B cell (primary cell): ENCODE results near the gene PCBP3. TPM values are rescaled to one million over a fixed set of nuclear protein-coding genes. Genes with fewer than 3 reads are reported as not detected.

Experiments used
- ATAC-seq: fragments of 200-7000 bp; cut with Tn5 transposase; one replicate; pipeline ENCODE4 v1.10.0; 2021; ENCODE audit warnings: low read depth, mild to moderate bottlenecking, moderate number of reproducible peaks, moderate library complexity
- CTCF ChIA-PET: fragments of 350-600 bp; sonication (Branson Sonifier 250); formaldehyde crosslinking; loops from one replicate; lab custom pipeline; 2021; ENCODE audit warnings: antibody characterized with exemption, inconsistent platforms; lab: Charles Lee
- POLR2A ChIA-PET: fragments of 350-600 bp; sonication (Branson Sonifier 250); formaldehyde crosslinking; loops from one replicate; lab custom pipeline; 2021; ENCODE audit warnings: antibody characterized with exemption; lab: Charles Lee
- DNase-seq: peaks from one replicate; pipeline ENCODE4 v3.0.0; 2013
- H2AFZ ChIP-seq: 2 replicates; pipeline ENCODE4 v1.6.1; 2012; ENCODE audit warnings: mild to moderate bottlenecking, low read depth, low read length; ENCODE audit not compliant: insufficient read depth, poor library complexity, severe bottlenecking
- H3K27ac ChIP-seq, 2 donors: 1 replicate in 1 of 2; 2 replicates in 1 of 2; pipeline ENCODE4 v1.5.1; 2012 to 2013; ENCODE audit warnings: low read length in 2 of 2, mild to moderate bottlenecking in 2 of 2, moderate library complexity in 1 of 2
- H3K27me3 ChIP-seq, 4 experiments: fragments of 200-600 bp in 1 of 4; sonication (generic) in 1 of 4; replicated peaks in 1 of 4; 1 replicate in 2 of 4; 2 replicates in 2 of 4; pipeline versions ENCODE4 v1.6.1 to v1.7.0; 2013 to 2016; ENCODE audit warnings: low read length in 3 of 4, mild to moderate bottlenecking in 2 of 4, mixed read lengths in 1 of 4, moderate library complexity in 1 of 4; ENCODE audit not compliant: insufficient read depth in 4 of 4, control insufficient read depth in 3 of 4; ENCODE audit errors: control extremely low read depth in 1 of 4
- H3K36me3 ChIP-seq, 2 experiments: replicated peaks in 1 of 2; 1 replicate in 1 of 2; 2 replicates in 1 of 2; pipeline versions ENCODE4 v1.6.1 to v1.7.1; 2013; ENCODE audit warnings: low read length in 1 of 2; ENCODE audit not compliant: insufficient read depth in 2 of 2, control insufficient read depth in 1 of 2; ENCODE audit errors: control extremely low read depth in 1 of 2, extremely low read depth in 1 of 2
- H3K4me1 ChIP-seq, 2 donors: fragments of 200-600 bp in 1 of 2; sonication (generic) in 1 of 2; 1 replicate in 1 of 2; 2 replicates in 1 of 2; pipeline versions ENCODE4 v1.5.1 to v1.6.1; 2013 to 2017; ENCODE audit warnings: low read length in 2 of 2; ENCODE audit not compliant: control insufficient read depth in 2 of 2, insufficient read depth in 2 of 2
- H3K4me2 ChIP-seq: replicated peaks from 2 replicates; pipeline ENCODE3; 2012; ENCODE audit warnings: mild to moderate bottlenecking, low read depth, low read length; ENCODE audit not compliant: poor library complexity, severe bottlenecking
- H3K4me3 ChIP-seq, 5 experiments: fragments of 200-600 bp in 1 of 5; sonication (generic) in 1 of 5; 1 replicate in 3 of 5; 2 replicates in 2 of 5; pipeline versions ENCODE4 v1.5.1 to v1.7.0; 2011 to 2016; ENCODE audit warnings: low read length in 4 of 5, mild to moderate bottlenecking in 4 of 5, low read depth in 2 of 5, control low read depth in 1 of 5, moderate library complexity in 1 of 5; ENCODE audit not compliant: insufficient read depth in 1 of 5; ENCODE audit errors: control extremely low read depth in 1 of 5, extremely low read depth in 1 of 5
- H3K79me2 ChIP-seq: fragments of 200-600 bp; sonication (generic); one replicate; pipeline ENCODE4 v1.6.0; 2016; ENCODE audit warnings: low read length; ENCODE audit not compliant: control insufficient read depth, insufficient read depth
- H3K9ac ChIP-seq: fragments of 200-600 bp; sonication (generic); 2 replicates; pipeline ENCODE4 v1.6.1; 2017; ENCODE audit warnings: mild to moderate bottlenecking, low read length, moderate library complexity
- H3K9me3 ChIP-seq, 3 donors: one replicate each; pipeline versions ENCODE4 v1.6.1 to v1.7.1; 2013; ENCODE audit warnings: low read length in 2 of 3; ENCODE audit not compliant: control insufficient read depth in 2 of 3, insufficient read depth in 1 of 3; ENCODE audit errors: control extremely low read depth in 1 of 3
- H4K20me1 ChIP-seq: 2 replicates; pipeline ENCODE4 v1.6.0; 2012; ENCODE audit warnings: mild to moderate bottlenecking, low read length; ENCODE audit not compliant: insufficient read depth, control insufficient read depth, poor library complexity, severe bottlenecking
- H3K27ac Mint-ChIP-seq: one replicate; pipeline ENCODE4 v1.8.0; 2021; ENCODE audit warnings: mixed read lengths
- H3K27me3 Mint-ChIP-seq: one replicate; pipeline ENCODE4 v1.8.0; 2021; ENCODE audit warnings: mixed read lengths
- H3K4me1 Mint-ChIP-seq: one replicate; pipeline ENCODE4 v1.8.0; 2021; ENCODE audit warnings: mixed read lengths
- H3K4me3 Mint-ChIP-seq: one replicate; pipeline ENCODE4 v1.8.0; 2021; ENCODE audit warnings: mixed read lengths
- H3K9me3 Mint-ChIP-seq: one replicate; pipeline ENCODE4 v1.8.0; 2022; ENCODE audit warnings: mixed read lengths; ENCODE audit not compliant: insufficient read depth
- EZH2 ChIP-seq: IDR thresholded peaks from 2 replicates; pipeline ENCODE4 v1.6.1; 2012; ENCODE audit warnings: borderline replicate concordance, low read depth, mild to moderate bottlenecking, moderate library complexity, low read length; ENCODE audit not compliant: insufficient read depth, poor library complexity, severe bottlenecking
- WGBS: methylation state at CpG from one replicate; pipeline ENCODE4 v1.1.5; 2013; ENCODE audit warnings: missing lambda C conversion rate; ENCODE audit not compliant: insufficient coverage; 5-methylcytosine and 5-hydroxymethylcytosine counted together
- intact Hi-C: fragments of 100-400 bp; cut with micrococcal nuclease; formaldehyde crosslinking; loops from one replicate; pipeline ENCODE4 v1.10.0; 2022
- polyA plus RNA-seq: library from polyadenylated mRNA; depleted of rRNA; stranded (reverse); fragments of >200 nt; gene quantifications from 2 replicates; pipeline ENCODE4 v1.2.3, GENCODE V29; 2012
- total RNA-seq, 2 donors: library from RNA; stranded (reverse); fragments of 120-200 nt in 1 of 2; gene quantifications; 1 replicate in 1 of 2; 2 replicates in 1 of 2; pipeline versions ENCODE4 v1.2.3 to v1.2.4, GENCODE V29; 2013 to 2022
- TF ChIP-seq, protein P1 (sequence below): fragments of 200-600 bp; IDR thresholded peaks from one replicate; pipeline ENCODE4 v1.8.0; 2022; ENCODE audit warnings: antibody characterized with exemption, mild to moderate bottlenecking

Gene PCBP3
- total and polyA plus RNA-seq, 2 donors (not counting 1 experiment from before 2014, with no cell fraction given): 0.45 to 2.7 TPM

DNA sequence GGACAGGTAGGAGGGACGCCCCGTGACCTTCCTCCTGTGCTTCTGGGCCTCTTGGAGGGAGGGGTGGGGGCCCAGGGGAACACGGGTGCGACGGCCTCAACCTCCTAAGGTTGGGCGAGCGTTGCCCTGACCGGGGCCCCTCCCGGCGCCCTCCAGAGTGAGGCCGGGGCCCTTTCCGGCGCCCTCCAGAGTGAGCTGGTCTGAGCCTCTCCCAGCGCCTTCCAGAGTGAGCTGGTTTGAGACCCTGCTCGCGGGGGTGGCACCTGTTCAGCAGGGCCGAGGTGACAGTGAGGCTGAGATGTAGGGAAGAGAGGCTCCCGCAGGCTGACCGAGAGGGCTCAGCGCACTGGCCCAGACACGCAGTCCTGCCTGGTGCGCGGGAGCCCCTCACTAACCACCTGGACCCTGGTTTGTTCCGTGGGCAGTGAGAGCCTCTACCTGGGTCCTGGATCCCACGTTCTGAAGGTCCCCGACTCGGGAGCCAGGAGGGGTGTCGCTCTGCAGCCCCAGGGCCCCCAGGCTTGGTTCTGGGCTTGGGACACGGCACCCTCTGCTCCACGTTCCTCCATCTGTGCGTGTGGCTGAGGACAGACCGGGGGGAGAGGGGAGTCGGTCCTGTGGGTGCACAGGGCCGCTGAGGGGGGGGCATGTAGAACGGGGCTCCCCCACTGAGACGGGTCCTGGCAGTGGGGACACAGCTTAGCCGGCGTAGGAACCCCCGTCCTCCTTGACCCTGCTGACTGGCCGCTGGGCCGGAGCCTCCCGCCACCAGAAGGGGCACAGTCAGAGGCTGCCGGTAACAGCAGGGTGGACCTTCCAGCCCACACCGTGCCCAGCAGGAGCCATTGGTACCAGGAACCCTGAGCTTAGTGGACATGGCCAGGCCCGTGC lies 339.5 kb downstream of the PCBP3 start:
- ATAC-seq: no peak
- Histone ChIP-seq H3K9me3 (peaks cover 0 to 15% (median 0%) of the 10 kb centered on the region in 3 donors), H3K27me3 (peaks cover 0 to 45% (median 10%) of the 10 kb centered on the region in 4 experiments), H2AFZ (peak overlapping the region; percentile 65), H3K36me3 (no peaks in the 10 kb centered on the region), H4K20me1 (no peaks in the 10 kb centered on the region), H3K4me2 (peak overlapping the region; percentile 84), H3K9ac (no peak overlapping the region), H3K27ac (no peak overlapping the region), H3K4me3 (no peak overlapping the region), H3K4me1 (peaks cover 19 to 20% of the 10 kb centered on the region in 2 donors), H3K79me2 (no peaks in the 10 kb centered on the region)
- DNase-seq: no peak
- TF ChIP-seq, protein P1, sequence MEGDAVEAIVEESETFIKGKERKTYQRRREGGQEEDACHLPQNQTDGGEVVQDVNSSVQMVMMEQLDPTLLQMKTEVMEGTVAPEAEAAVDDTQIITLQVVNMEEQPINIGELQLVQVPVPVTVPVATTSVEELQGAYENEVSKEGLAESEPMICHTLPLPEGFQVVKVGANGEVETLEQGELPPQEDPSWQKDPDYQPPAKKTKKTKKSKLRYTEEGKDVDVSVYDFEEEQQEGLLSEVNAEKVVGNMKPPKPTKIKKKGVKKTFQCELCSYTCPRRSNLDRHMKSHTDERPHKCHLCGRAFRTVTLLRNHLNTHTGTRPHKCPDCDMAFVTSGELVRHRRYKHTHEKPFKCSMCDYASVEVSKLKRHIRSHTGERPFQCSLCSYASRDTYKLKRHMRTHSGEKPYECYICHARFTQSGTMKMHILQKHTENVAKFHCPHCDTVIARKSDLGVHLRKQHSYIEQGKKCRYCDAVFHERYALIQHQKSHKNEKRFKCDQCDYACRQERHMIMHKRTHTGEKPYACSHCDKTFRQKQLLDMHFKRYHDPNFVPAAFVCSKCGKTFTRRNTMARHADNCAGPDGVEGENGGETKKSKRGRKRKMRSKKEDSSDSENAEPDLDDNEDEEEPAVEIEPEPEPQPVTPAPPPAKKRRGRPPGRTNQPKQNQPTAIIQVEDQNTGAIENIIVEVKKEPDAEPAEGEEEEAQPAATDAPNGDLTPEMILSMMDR: no peak
- TF ChIP-seq EZH2: no peak
- WGBS: 73% methylated on average over 44 of the region's 45 CpGs
- POLR2A ChIA-PET: no interaction called here
- Mint-ChIP-seq H3K4me3 (peak overlapping the region; percentile 60), H3K27me3 (peaks cover 14% of the 10 kb centered on the region), H3K4me1 (peaks cover 4% of the 10 kb centered on the region), H3K27ac (no peak overlapping the region), H3K9me3 (no peaks in the 10 kb centered on the region)
- CTCF ChIA-PET: no interaction called here
- intact Hi-C loops: no loop called here

DNA sequence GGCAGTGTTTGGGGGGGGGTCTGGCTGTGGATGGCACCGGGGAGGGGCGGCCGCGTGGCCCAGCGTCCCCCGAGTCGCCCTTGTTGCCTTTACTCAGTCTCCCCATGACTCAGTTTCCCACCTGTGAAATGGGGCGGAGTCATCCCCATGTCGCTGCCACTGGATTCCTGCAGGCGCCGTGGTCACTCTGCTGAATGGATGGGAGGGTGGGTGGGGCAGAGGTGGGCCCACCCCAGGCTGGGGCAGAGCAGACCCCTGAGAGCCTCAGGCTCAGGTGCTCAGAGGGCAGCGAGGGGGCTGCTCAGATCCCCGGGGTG lies 340.1 kb downstream of the PCBP3 start:
- CTCF ChIA-PET: no interaction called here
- Mint-ChIP-seq H3K4me1 (peaks cover 4% of the 10 kb centered on the region), H3K27ac (no peak overlapping the region), H3K27me3 (peaks cover 11% of the 10 kb centered on the region), H3K4me3 (no peak overlapping the region), H3K9me3 (no peaks in the 10 kb centered on the region)
- H4K20me1 ChIP-seq: no peaks in the 10 kb centered on the region
- POLR2A ChIA-PET: no interaction called here
- H3K36me3 ChIP-seq: no peaks in the 10 kb centered on the region
- H3K27ac ChIP-seq: no peak overlapping the region
- H3K4me1 ChIP-seq: peaks cover 19 to 20% of the 10 kb centered on the region in 2 donors
- H3K27me3 ChIP-seq: peaks cover 0 to 42% (median 10%) of the 10 kb centered on the region in 4 experiments
- no peak for TF ChIP-seq EZH2
- TF ChIP-seq, protein P1: no peak
- H3K9ac ChIP-seq: no peak overlapping the region
- H3K9me3 ChIP-seq: peaks cover 0 to 15% (median 0%) of the 10 kb centered on the region in 3 donors
- H3K79me2 ChIP-seq: no peaks in the 10 kb centered on the region
- H2AFZ ChIP-seq: no peak overlapping the region
- intact Hi-C loops: no loop called here
- H3K4me3 ChIP-seq: no peak overlapping the region
- 85% methylated on average over 2 of the region's 13 CpGs for WGBS
- ATAC-seq (no peak), DNase-seq (no peak)
- no peak overlapping the region for H3K4me2 ChIP-seq
